HG03432 (cell line): ENCODE measurements around the gene TTC3.
"Not testable (repeated sequence)": the region's sequence is repeated elsewhere in the genome, so short reads cannot be mapped to it uniquely, and the experiment has no call there.

Experiments
- ATAC-seq: cut with Tn5 transposase; IDR thresholded peaks from one replicate; pipeline ENCODE4 v1.9.1; 2021; ENCODE audit warnings: mild to moderate bottlenecking, moderate library complexity; ENCODE audit not compliant: unreplicated experiment

TTC3 gene

GRCh38 chr21:37143392-37143791, 70.3 kb downstream of the TTC3 start:
- not testable (repeated sequence) for ATAC-seq

- no peak for ATAC-seq
These were observed 72.6 kb downstream of the TTC3 start for GRCh38 chr21:37145635-37146111.

- ATAC-seq = no peak
These were observed 73.5 kb downstream of the TTC3 start for GRCh38 chr21:37146320-37147235.

GRCh38 chr21:37149411-37149810, 76.4 kb downstream of the TTC3 start:
- no peak for ATAC-seq

- no peak for ATAC-seq
These were observed 80.3 kb downstream of the TTC3 start for GRCh38 chr21:37153196-37153934.

- no peak for ATAC-seq
These were observed 80.9 kb downstream of the TTC3 start for GRCh38 chr21:37153935-37154350.

- ATAC-seq = no peak
These were observed 82.1 kb downstream of the TTC3 start for GRCh38 chr21:37155186-37155585.

GRCh38 chr21:37157938-37158337, 84.9 kb downstream of the TTC3 start:
- no peak for ATAC-seq

GRCh38 chr21:37159053-37159776, 86.2 kb downstream of the TTC3 start:
- ATAC-seq = peak; percentile 77

- no peak for ATAC-seq
These were observed 86.9 kb downstream of the TTC3 start for GRCh38 chr21:37159949-37160348.

- ATAC-seq = no peak
These were observed 91.7 kb downstream of the TTC3 start for GRCh38 chr21:37164742-37165141.

- no peak for ATAC-seq
These were observed 92.5 kb downstream of the TTC3 start for GRCh38 chr21:37165586-37165985.

GRCh38 chr21:37166733-37167132, 93.7 kb downstream of the TTC3 start:
- no peak for ATAC-seq

GRCh38 chr21:37168666-37169065, 95.6 kb downstream of the TTC3 start:
- ATAC-seq = no peak

GRCh38 chr21:37172646-37173045, 99.6 kb downstream of the TTC3 start:
- no peak for ATAC-seq

- ATAC-seq = no peak
These were observed 103.7 kb downstream of the TTC3 start for GRCh38 chr21:37176716-37177115.

GRCh38 chr21:37181059-37181458, 108.0 kb downstream of the TTC3 start:
- ATAC-seq = no peak

- ATAC-seq = no peak
These were observed 109.2 kb downstream of the TTC3 start for GRCh38 chr21:37182222-37182621.

GRCh38 chr21:37183749-37184148, 110.7 kb downstream of the TTC3 start:
- no peak for ATAC-seq

GRCh38 chr21:37184784-37185593, 111.9 kb downstream of the TTC3 start:
- ATAC-seq = no peak
